Neural crest cell (in vitro differentiated cells): ENCODE data around the gene GSTM2. TPM values are rescaled to one million over a fixed set of nuclear protein-coding genes. Genes with fewer than 3 reads are reported as not detected.

Experiments used
- DNase-seq: peaks from one replicate; pipeline ENCODE4 v3.0.0; 2021; ENCODE audit warnings: low read depth, mixed read lengths, low spot score
- H3K27ac Mint-ChIP-seq: one replicate; pipeline ENCODE4 v1.8.0; 2021; ENCODE audit warnings: mild to moderate bottlenecking, mixed read lengths; ENCODE audit not compliant: unreplicated experiment
- H3K27me3 Mint-ChIP-seq: 2 replicates; pipeline ENCODE4 v1.8.0; 2021; ENCODE audit warnings: low read depth, mild to moderate bottlenecking, mixed read lengths
- H3K36me3 Mint-ChIP-seq: 2 replicates; pipeline ENCODE4 v1.8.0; 2021; ENCODE audit warnings: low read depth, mild to moderate bottlenecking, mixed read lengths
- H3K4me1 Mint-ChIP-seq: 2 replicates; pipeline ENCODE4 v1.8.0; 2021; ENCODE audit warnings: mixed read lengths
- H3K4me3 Mint-ChIP-seq: one replicate; pipeline ENCODE4 v1.8.0; 2021; ENCODE audit warnings: mild to moderate bottlenecking, mixed read lengths
- H3K9me3 Mint-ChIP-seq: 2 replicates; pipeline ENCODE4 v1.8.0; 2021; ENCODE audit warnings: mixed read lengths
- total RNA-seq: library from RNA; stranded (reverse); gene quantifications from 2 replicates; pipeline ENCODE4 v1.2.1, GENCODE V29; 2021
- TF ChIP-seq, protein P1 (sequence below): fragments of 200-600 bp; sonication (generic); conservative IDR thresholded peaks from 2 replicates; pipeline ENCODE4 v1.5.0; 2021; ENCODE audit warnings: antibody characterized with exemption, mild to moderate bottlenecking

Gene GSTM2
- total RNA-seq, 1 donor from 2014 or later: 43.7 TPM

DNA sequence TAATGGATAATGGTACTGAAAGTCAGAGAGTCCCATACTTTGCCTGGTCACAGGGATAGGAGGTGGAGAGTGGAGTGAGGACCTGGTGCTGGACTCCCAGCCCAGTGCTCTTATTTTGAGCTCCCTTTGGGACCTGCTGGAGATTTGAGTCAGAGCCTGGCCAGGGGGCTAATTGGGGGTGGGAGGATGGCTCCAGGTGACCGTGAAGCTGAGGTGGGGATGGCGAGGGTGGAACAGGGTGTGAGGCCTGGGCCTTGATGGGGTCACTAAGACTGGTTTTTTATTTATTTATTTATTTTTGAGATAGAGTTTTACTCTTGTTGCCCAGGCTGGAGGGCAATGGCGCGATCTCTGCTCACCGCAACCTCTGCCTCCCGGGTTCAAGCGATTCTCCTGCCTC is 30.4 kb upstream of the GSTM2 start:
- TF ChIP-seq, protein P1, sequence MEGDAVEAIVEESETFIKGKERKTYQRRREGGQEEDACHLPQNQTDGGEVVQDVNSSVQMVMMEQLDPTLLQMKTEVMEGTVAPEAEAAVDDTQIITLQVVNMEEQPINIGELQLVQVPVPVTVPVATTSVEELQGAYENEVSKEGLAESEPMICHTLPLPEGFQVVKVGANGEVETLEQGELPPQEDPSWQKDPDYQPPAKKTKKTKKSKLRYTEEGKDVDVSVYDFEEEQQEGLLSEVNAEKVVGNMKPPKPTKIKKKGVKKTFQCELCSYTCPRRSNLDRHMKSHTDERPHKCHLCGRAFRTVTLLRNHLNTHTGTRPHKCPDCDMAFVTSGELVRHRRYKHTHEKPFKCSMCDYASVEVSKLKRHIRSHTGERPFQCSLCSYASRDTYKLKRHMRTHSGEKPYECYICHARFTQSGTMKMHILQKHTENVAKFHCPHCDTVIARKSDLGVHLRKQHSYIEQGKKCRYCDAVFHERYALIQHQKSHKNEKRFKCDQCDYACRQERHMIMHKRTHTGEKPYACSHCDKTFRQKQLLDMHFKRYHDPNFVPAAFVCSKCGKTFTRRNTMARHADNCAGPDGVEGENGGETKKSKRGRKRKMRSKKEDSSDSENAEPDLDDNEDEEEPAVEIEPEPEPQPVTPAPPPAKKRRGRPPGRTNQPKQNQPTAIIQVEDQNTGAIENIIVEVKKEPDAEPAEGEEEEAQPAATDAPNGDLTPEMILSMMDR: no peak
- H3K27me3 Mint-ChIP-seq: no peaks in the 10 kb centered on the region
- no peaks in the 10 kb centered on the region for H3K36me3 Mint-ChIP-seq
- DNase-seq: no peak
- H3K27ac Mint-ChIP-seq: no peak overlapping the region
- no peaks in the 10 kb centered on the region for H3K9me3 Mint-ChIP-seq
- peaks cover 17% of the 10 kb centered on the region for H3K4me1 Mint-ChIP-seq
- no peak overlapping the region for H3K4me3 Mint-ChIP-seq

DNA sequence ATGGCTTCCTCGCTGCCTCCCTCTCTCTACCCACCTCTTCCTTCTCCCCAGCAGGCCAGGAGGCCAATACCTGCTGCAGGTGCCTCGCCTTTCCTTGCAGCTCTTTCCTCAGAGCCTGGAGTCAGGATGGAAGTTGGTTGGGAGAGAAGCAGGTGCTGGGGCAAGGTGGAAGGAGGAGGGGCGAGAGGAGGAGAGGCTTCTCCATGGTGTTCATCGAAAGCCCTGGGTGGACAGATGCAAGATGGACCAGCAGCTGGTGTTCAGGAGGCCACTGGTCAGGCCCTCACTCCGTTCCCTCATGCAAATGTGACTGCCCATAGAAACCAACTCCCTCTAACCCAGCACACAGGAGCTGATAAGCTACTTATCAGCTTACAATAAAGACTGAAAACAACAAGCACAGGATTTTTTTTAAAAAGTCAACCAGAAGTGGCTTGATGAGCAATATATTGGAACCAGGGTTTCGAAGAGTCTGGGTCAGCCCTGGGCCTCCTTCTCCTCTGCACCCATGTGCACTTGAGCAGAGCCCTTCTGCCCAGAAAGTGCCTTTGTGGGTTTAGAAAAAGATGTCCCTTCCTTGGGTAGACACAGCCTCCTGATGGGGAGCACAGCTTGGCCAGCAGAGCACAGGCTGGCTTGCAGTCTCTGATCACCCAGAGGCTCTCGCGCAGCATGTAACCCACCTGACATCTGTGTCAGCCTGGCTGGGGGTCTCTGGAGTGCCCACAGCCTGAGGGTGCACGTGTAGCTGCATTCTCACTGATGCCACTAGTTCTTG is 28.6 kb upstream of the GSTM2 start:
- Mint-ChIP-seq H3K4me3 (no peak overlapping the region), H3K9me3 (no peaks in the 10 kb centered on the region), H3K27ac (no peak overlapping the region), H3K27me3 (no peaks in the 10 kb centered on the region), H3K4me1 (peaks cover 21% of the 10 kb centered on the region), H3K36me3 (no peaks in the 10 kb centered on the region)
- TF ChIP-seq, protein P1: no peak
- no peak for DNase-seq

DNA sequence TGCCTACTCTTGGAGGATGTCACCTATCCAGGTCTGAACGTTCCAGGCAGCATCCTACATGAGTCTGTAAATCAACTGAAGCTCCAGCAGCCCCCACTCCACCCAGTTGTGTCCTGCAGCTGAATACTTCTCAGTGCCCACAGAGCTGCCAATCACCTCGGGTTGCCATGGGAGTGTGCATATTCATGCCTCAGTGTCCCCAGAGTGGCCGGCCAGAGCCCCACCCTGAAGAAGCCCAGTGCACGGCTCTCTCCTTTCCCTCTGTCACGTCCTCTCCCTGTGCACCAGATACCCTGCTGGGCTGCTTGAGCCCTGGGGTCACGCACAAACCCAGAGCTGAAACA is 28.0 kb upstream of the GSTM2 start:
- H3K36me3 Mint-ChIP-seq: no peaks in the 10 kb centered on the region
- no peak for DNase-seq
- H3K9me3 Mint-ChIP-seq: no peaks in the 10 kb centered on the region
- TF ChIP-seq, protein P1: no peak
- no peak overlapping the region for H3K27ac Mint-ChIP-seq
- peaks cover 23% of the 10 kb centered on the region for H3K4me1 Mint-ChIP-seq
- no peaks in the 10 kb centered on the region for H3K27me3 Mint-ChIP-seq
- no peak overlapping the region for H3K4me3 Mint-ChIP-seq

DNA sequence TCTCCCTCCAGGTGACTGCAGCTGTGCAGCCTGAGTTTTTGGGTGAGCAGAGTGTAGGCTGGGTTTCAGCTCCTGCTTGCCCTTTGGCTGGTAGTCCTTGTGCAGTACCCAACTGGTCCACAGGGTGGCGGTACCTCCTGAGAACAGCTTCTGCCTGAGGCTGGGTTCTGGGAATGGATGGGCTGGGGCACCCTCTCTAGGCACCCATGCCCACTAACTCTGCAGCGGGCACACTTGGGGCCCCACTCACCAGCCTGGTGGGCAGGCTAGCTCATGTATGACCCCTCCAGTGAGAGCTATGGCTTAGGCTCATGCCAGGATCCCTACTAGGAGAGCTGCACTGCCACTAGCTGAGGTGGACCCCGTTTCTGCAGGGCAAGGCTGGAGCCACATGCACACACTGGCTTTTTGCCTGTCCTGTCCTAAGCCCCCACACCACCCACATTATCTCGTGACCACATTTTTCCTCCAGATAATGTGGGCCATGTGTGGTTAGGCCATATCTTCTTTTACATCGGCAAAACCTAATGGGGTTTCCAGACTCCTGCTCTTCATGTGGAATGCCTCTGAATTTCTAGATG is 27.5 kb upstream of the GSTM2 start:
- no peak overlapping the region for H3K4me3 Mint-ChIP-seq
- H3K9me3 Mint-ChIP-seq: no peaks in the 10 kb centered on the region
- no peaks in the 10 kb centered on the region for H3K36me3 Mint-ChIP-seq
- peaks cover 25% of the 10 kb centered on the region for H3K4me1 Mint-ChIP-seq
- H3K27ac Mint-ChIP-seq: no peak overlapping the region
- peak; percentile 99 for DNase-seq
- TF ChIP-seq, protein P1: peak; percentile 89
- H3K27me3 Mint-ChIP-seq: no peaks in the 10 kb centered on the region

DNA sequence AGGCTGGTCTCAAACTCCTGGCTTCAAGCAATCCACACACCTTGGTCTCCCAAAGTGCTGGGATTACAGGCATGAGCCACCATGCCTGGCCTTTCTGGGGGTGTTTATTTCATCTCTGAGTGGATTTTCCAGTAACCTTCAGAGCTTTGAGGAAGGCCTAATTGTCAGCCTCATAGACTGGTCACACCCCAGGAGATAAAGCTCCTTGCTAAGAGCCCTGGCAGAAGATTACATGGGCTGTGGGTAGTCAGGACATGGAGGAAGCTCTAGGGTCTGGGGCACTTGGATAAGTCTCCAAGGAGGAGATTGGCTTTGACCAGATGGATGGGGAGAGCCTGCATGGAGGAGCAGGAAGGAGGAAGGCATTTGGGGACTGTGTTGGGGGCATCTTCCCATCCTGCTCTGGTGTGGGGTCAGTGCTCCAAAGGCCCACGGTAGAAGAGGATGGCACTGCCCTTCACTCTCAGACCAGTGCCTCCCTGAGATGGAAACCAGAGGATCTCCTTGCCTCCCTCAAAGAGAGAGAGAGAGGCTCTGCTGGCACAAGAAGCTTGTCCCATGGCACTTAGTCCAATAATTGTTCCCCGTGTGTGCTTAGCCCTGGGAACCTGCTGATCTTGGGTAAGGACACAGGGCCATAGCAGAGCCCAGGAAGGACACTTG is 26.6 kb upstream of the GSTM2 start:
- H3K4me3 Mint-ChIP-seq: no peak overlapping the region
- H3K36me3 Mint-ChIP-seq: peaks cover 3% of the 10 kb centered on the region
- peaks cover 22% of the 10 kb centered on the region for H3K4me1 Mint-ChIP-seq
- H3K27ac Mint-ChIP-seq: peak overlapping the region; percentile 22
- TF ChIP-seq, protein P1: no peak
- H3K9me3 Mint-ChIP-seq: no peaks in the 10 kb centered on the region
- DNase-seq: no peak
- no peaks in the 10 kb centered on the region for H3K27me3 Mint-ChIP-seq
